ENCODE data around the gene NKX2-4.
"Not testable (repeated sequence)": the region's sequence is repeated elsewhere in the genome, so short reads cannot be mapped to it uniquely, and the experiment has no call there.

The NKX2-4 gene

GRCh38 chr20:21393816-21394519 is 3.4 kb downstream of the NKX2-4 start:
- no peak for DNase-seq (ENCODE audit: low read depth in 2 of 2)

GRCh38 chr20:21393166-21393565 is 4.2 kb downstream of the NKX2-4 start:
- no peak for DNase-seq (ENCODE audit: low read depth in 2 of 2)

GRCh38 chr20:21391972-21392352 is 5.4 kb downstream of the NKX2-4 start:
- DNase-seq (ENCODE audit: low read depth in 2 of 2), result no peak

GRCh38 chr20:21391185-21391971 is 5.9 kb downstream of the NKX2-4 start:
- no peak for DNase-seq (ENCODE audit: low read depth in 2 of 2)

GRCh38 chr20:21390768-21391167 is 6.6 kb downstream of the NKX2-4 start:
- no peak for DNase-seq (ENCODE audit: low read depth in 2 of 2)

GRCh38 chr20:21389368-21389767 is 8.0 kb downstream of the NKX2-4 start:
- no peak for DNase-seq (ENCODE audit: low read depth in 2 of 2)

- DNase-seq (ENCODE audit: low read depth in 2 of 2), result no peak
These were observed 8.8 kb downstream of the NKX2-4 start for GRCh38 chr20:21388566-21388965.

- DNase-seq (ENCODE audit: low read depth in 2 of 2), result no peak
These were observed 9.8 kb downstream of the NKX2-4 start for GRCh38 chr20:21387528-21387927.

- no peak for DNase-seq (ENCODE audit: low read depth in 2 of 2)
These were observed 11.2 kb downstream of the NKX2-4 start for GRCh38 chr20:21386111-21386510.

- DNase-seq (ENCODE audit: low read depth in 2 of 2), result no peak
These were observed 12.9 kb downstream of the NKX2-4 start for GRCh38 chr20:21384308-21384892.

GRCh38 chr20:21381619-21382018 is 15.7 kb downstream of the NKX2-4 start:
- DNase-seq (ENCODE audit: low read depth in 2 of 2), result no peak

- DNase-seq (ENCODE audit: low read depth in 2 of 2), result no peak
These were observed 16.6 kb downstream of the NKX2-4 start for GRCh38 chr20:21380711-21381110.

GRCh38 chr20:21378259-21378658 is 19.1 kb downstream of the NKX2-4 start:
- DNase-seq (ENCODE audit: low read depth in 2 of 2), result no peak

- DNase-seq (ENCODE audit: low read depth in 2 of 2), result no peak
These were observed 19.6 kb downstream of the NKX2-4 start for GRCh38 chr20:21377701-21378100.

GRCh38 chr20:21376626-21377025 is 20.7 kb downstream of the NKX2-4 start:
- DNase-seq (ENCODE audit: low read depth in 2 of 2), result no peak

- DNase-seq (ENCODE audit: low read depth in 2 of 2), result no peak
These were observed 23.9 kb downstream of the NKX2-4 start for GRCh38 chr20:21373436-21373835.

GRCh38 chr20:21372016-21372415 is 25.3 kb downstream of the NKX2-4 start:
- no peak for DNase-seq (ENCODE audit: low read depth in 2 of 2)

- no peak for DNase-seq (ENCODE audit: low read depth in 2 of 2)
These were observed 26.1 kb downstream of the NKX2-4 start for GRCh38 chr20:21371193-21371592.

GRCh38 chr20:21368791-21369190 is 28.5 kb downstream of the NKX2-4 start:
- DNase-seq (ENCODE audit: low read depth in 2 of 2), result no peak

GRCh38 chr20:21366273-21366672 is 31.1 kb downstream of the NKX2-4 start:
- DNase-seq (ENCODE audit: low read depth in 2 of 2), result not testable (repeated sequence)

- no peak for DNase-seq (ENCODE audit: low read depth in 2 of 2)
These were observed 31.6 kb downstream of the NKX2-4 start for GRCh38 chr20:21365771-21366170.

GRCh38 chr20:21364413-21364812 is 32.9 kb downstream of the NKX2-4 start:
- DNase-seq (ENCODE audit: low read depth in 2 of 2), result no peak

- no peak for DNase-seq (ENCODE audit: low read depth in 2 of 2)
These were observed 36.1 kb downstream of the NKX2-4 start for GRCh38 chr20:21361266-21361665.
